GM19193 (cell line): ENCODE measurements around the gene C19orf47.

Experiments
- POLR2A ChIP-seq: IDR thresholded peaks from 4 replicates; pipeline ENCODE4 v1.6.1; 2011; ENCODE audit not compliant: insufficient read depth, insufficient read length; ENCODE audit errors: extremely low read depth

The C19orf47 gene, protein sequence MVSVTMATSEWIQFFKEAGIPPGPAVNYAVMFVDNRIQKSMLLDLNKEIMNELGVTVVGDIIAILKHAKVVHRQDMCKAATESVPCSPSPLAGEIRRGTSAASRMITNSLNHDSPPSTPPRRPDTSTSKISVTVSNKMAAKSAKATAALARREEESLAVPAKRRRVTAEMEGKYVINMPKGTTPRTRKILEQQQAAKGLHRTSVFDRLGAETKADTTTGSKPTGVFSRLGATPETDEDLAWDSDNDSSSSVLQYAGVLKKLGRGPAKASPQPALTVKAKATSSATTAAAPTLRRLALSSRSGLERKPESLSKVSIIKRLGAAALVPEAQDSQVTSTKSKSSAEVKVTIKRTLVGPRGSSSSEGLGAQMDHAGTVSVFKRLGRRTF

DNA sequence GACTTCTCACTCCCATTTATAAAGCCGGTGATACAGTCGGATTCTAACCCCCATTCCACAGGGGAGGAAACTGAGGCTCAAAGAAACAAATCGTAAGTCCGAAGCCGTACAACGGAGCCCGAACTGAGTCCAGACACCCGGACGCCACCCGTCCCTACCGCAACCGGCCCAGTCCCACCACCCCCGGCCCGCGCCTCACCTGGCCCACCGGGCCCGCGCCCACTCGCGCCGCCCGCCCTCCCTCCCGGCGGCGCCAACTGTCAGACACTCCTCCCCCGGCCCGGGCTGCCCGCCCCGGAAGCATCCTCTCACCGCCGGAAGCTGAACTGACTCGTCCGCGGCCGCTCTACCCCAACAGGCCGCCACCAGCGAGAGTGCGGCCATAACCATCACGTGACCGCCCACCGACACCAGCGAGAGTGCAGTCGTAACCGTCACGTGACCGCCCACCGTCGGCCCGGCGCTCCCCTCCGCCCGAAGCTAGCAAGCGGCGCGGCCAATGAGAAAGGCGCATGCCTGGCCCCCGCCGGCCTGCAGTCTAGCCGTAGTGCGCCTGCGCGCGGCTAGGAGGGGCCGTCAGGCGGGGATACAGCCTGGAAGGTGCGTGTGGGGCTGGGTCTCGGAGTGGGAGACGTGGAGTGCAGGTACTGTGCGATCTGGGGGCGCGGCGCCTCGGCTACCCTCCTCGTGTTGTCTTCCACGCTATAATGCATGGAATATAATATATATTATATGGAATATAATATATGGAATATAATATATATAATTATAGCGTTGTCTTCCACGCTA is at the start of gene C19orf47, which contains the start of gene PLD3:
Gene C19orf47, minus strand, starts transcription at position 273 of the 789 bp plus-strand sequence. CDS start 6,540 bp downstream, outside the sequence.
Gene PLD3, plus strand, starts transcription at position 571 of the 789 bp plus-strand sequence. CDS start 17,789 bp downstream, outside the sequence.
- TF ChIP-seq POLR2A = peak; percentile 95

DNA sequence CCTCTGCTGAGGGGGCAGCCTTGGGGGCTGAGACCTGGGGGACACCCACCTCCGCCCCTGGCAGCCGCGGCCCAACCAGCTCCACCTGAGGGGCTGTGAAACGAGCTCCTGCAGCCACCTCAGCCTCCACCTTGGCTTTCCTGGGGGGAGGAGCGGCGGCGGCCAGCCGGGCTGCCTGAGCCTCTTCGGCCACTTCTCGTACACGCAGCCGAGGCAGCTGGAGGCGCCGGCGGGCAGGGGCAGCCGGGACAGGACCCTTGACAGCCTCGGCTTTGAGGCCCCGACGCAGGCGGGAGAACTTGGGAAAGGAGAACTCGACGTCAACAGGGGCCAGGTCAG is 49.3 kb upstream of the C19orf47 start:
- no peak for TF ChIP-seq POLR2A

DNA sequence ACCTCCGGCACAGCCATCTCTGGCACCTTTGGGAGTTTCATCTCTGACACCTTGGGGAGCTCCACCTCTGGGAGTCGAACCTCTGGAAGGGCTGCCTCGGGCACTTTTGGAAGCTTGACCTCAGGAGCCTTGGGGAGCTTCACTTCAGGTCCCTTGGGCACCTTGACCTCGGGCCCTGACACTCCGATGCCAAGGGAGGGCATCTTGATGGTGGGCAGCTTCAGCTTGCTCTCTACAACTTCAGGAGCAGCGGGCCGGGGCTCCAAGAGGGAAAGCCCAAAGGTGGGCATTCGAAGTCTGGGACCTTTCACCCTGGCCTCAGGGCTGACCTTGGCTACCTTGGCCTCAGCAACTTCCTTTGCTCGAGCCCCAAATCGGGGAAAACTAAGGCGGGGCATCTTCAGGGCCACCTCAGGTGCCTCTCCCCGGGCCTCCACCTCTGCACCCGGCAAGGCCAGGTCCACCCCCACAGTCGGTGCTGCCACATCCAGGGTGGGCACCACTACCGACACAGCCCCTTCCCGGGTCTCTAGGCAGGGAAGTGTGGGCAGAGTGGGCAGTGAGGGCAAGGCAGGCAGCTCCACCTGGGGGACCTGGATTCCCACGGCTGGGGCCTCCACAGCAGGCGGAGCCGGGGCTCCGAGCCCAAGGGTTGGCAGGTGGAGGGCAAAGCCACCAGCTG is 48.8 kb upstream of the C19orf47 start:
- no peak for TF ChIP-seq POLR2A

DNA sequence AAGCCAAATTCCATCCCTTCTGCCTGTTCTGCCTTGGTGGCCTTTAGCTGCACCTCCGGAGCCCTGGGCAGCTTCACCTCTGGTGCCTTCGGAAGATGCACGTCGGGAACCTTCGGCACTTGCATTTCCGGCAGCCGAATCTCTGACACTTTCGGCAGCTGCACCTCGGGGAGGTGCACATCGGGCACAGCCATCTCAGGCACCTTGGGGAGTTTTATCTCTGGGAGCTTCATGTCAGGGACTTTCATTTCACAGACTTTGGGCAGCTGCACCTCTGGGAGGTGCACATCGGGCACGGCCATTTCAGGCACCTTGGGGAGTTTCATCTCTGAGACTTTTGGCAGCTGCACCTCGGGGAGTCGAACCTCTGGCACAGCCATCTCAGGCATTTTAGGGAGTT is 47.8 kb upstream of the C19orf47 start:
- no peak for TF ChIP-seq POLR2A

DNA sequence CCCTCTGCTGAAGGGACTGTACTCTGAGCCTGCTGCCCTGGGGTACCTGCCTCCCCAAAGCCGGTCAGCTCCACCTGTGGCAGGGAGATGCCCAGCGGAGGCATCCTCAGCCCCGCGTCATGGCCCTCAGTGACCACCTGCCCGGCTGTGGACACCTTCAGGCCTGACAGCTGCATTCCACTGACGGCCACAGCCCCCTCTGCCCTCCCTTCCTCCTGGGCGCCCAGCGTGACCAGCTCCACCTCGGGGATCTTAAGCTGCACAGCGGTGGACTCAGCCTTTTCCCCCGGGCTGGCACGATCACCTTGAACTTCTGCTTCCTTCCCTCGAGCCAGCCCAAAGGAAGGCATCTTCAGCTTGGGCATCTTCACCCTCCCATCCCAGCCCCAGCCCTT is 46.6 kb upstream of the C19orf47 start:
- TF ChIP-seq POLR2A = no peak

DNA sequence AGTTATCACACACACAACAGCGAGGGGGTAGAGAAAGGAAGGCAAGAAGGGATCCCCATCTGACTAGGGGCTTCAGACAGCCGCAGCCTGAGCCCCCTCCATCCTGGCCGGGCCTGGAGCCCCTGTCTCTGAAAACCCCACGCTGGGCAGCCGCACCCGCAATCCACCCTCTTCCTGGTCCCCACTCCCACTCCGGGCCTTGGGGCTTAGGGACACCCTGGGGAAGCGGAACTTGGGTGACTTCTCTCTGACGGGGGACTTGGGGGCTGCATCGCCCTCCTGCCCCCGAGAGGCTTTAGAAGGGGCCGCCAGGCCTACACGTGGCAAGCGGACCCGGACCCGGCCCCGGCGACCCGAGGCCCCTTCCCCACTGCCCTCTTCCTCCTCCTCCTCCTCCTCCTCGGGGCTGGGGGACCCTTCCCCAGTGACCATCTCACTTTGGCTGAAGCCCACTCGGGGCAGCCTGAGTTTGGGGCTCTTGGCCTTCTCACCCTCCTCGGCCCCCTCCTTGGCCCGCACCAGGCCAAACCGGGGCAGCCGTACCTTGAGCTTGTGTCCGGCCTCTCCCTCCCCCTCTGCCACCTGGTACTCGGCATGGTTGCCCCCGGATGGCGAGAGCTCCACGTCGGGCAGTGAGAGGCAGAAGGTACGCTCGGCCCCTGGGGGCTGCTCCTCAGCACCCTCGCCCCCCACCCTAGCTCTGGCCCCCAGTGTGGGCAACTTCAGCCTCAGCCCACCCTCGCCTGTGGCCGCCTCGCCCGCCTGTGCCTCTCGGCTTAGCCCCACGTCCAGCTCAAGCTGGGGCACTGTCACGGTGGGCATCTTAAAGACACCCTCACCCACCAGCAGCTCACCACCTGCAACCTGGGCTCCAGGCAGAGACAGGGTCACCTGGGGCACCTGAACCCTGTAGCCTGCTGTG is 46.0 kb upstream of the C19orf47 start:
- no peak for TF ChIP-seq POLR2A

DNA sequence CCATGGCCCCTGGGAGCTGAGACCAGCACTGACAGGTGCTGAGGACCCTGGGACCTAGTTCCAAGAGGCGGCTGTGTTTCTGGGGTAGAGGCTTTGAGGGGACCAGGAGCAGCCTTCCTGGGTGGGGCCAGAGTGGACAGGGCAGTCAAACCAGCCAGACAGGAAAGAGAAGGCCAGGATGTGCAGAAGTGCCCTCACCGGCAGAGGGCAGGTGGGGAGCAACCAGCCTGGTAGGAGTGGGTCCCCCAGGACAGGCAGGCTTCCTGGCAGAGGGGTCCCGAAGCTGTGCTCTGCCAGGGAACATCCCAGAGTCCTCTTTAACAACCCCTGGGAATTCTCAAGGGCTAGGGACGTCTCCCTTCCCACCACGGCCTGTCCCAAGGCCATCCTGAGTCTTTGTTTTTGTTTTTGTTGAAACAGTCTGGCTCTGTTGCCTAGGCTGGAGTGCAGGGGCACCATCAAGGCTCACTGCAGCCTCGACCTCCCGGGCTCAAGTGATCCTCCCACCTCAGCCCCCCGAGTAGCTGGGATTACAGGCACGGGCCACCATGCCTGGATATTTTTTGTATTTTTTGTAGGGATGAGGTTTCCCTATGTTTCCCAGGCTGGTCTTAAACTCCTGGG is 44.8 kb upstream of the C19orf47 start:
- TF ChIP-seq POLR2A = no peak

DNA sequence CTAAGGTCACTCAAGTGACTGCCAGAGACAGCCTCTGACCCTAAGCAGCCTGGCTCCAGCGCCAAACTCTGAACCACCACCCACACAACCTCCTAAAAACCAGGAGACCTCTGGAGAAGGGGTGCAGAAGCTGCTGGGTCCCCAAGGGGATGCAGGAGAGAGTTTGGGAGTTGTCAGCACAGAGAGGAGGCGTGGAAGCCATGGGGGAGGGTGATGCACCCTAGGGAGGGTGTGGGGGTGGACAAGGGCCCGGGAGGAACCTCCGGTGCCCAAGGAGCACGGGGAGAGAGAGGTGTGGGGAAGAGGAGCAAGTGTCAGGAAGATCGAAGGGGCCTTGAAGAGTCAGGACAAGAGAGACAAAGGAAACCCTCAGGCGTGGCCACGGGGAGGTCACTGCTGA is 43.9 kb upstream of the C19orf47 start:
- TF ChIP-seq POLR2A = no peak

DNA sequence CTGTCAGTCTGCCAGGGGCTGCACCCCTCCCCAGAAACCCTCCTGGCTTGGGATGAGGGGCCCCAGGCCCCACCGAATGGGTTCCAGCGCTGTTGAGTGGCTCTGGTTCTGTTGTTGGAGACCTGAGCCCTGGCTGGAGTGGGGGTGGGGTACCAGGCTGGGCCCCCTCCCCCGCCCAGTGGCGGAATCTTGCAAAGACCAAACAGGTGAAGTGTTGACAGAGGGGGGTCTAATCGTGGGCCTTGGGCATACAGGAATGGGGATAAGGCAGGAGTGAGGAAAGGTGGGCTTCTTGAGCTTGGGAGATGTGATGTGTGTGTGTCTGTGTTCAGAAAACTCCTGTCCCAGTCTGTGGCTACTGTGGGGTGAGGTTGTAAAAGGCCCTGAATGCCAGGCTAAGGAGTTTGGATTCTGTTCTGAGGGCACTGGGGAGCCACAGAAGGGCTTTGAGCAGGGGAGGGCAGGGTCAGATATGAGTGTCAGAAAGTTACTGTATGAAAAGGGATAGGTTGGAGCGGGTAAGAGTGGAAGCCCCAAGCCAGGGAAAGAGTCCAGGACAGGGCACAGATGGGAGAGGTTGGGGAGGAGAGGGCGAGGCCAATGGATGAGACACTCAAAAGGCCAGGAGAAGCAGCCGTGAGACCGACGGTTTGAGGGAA is 42.0 kb upstream of the C19orf47 start, which contains the start of gene HIPK4:
Gene HIPK4, minus strand, starts transcription at position 98 of the 659 bp plus-strand sequence. CDS start 279 bp downstream, outside the sequence.
- TF ChIP-seq POLR2A = no peak

DNA sequence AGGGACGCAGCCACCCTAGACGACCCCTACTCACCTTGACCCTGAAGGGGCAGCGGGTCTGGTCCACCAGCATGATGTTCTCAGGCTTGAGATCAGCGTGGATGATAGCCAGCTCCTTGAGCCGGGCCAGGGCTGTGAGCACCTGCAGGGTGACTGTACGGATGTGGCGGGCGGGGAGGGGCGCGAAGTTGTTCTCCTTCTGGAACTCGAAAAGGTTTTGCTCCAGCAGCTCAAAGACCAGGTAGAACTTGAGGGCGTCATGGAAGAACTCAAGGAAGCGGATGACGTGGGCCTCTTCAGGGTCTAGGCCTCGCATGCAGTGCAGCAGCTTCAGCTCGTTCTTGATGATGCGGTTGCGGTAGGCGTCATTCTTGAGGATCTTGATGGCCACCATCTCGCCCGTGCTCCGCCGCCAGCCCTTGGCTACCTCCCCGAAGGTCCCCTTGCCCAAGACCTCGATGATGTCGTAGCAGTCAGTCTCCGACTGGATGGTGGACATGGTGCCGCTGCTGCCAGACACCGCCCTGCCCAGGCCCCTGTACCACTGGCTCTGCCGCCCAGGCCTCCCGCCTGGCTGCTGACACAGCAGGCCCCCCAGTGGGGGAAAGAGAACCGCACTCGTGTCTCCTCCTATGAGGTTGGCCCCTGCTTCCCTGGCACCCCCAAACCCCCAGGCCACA is 41.3 kb upstream of the C19orf47 start:
- TF ChIP-seq POLR2A = no peak

DNA sequence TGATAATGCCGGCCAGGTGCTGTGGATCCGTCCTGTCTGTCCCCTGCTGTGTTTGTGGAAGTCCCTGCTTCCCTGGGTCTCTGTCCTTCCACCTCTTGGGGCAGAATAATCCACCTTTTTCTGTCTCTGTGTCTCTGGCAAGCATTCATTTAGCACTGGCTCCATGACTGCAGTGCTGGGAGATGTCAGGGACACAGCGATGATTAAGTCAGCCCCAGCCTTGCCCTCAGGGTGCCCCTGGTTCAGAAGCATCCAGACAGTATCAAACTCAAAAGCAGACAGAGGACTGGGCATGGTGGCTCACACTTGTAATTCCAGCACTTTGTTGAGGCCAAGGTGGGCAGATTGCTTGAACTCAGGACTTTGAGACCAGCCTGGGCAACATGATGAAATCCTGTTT is 40.3 kb upstream of the C19orf47 start:
- no peak for TF ChIP-seq POLR2A

DNA sequence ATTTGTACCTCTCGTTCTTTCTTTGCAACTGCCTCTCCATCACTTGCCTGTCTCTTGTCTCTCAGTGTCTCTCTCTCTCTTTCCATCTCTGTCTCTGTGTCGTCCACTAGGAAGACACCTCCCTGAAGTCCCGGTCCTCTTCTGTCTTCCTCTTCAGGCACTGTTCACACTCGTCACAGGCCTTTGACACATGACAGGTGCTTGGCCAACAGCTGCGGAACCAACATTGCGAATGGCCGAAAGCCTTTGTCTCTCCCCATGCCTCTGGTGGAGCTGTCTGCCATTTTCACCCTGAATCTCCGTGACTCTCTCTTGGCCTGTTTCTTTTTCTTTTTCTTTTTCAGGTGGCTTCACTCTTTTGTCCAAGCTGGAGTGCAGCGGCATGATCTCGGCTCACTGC is 39.0 kb upstream of the C19orf47 start:
- no peak for TF ChIP-seq POLR2A
